ENCODE measurements around the gene PI4KA.

PI4KA gene

DNA sequence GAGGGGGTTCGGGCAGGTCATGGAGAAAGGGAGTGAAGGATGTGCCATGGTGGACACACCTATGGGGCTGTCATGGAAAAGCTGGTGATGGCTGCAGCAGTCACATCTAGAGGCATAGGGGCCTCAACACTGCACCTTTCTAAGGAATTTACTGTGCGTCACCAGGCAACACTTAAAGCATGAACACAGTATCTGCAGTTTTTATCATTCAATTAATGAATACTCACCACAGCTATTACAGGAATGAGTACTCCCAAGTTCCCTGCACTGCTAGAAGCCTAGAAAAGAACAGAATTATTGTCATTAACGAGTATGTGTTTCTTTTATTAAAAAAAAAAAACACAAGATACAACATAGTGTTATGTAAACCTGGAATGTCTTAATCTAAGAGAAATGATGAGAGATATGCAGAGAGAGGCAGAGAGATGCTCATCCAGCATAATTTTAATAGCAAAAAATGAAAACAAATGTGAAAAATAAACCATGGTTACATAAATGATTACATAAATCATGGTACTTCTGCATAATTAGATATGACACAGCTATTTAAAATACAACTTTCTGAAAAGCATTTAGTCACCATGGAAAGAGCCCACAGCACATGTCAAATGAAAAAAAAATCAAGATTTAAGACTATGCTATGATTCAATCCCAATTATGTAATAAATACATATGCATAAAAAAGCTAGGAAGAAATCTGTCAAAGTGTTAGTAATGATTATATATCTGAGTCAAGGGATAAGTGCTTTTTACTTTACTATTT, 65.5 kb downstream of the PI4KA start:
- no peak overlapping the region for H3K4me3 ChIP-seq (ENCODE audit: low read depth, low read length)
- no peak for DNase-seq (ENCODE audit: low read depth)
- no peak for TF ChIP-seq MYC (IDR thresholded peaks at IDR 0.05; ENCODE audit: low read depth, low read length)
- TF ChIP-seq, protein P1, sequence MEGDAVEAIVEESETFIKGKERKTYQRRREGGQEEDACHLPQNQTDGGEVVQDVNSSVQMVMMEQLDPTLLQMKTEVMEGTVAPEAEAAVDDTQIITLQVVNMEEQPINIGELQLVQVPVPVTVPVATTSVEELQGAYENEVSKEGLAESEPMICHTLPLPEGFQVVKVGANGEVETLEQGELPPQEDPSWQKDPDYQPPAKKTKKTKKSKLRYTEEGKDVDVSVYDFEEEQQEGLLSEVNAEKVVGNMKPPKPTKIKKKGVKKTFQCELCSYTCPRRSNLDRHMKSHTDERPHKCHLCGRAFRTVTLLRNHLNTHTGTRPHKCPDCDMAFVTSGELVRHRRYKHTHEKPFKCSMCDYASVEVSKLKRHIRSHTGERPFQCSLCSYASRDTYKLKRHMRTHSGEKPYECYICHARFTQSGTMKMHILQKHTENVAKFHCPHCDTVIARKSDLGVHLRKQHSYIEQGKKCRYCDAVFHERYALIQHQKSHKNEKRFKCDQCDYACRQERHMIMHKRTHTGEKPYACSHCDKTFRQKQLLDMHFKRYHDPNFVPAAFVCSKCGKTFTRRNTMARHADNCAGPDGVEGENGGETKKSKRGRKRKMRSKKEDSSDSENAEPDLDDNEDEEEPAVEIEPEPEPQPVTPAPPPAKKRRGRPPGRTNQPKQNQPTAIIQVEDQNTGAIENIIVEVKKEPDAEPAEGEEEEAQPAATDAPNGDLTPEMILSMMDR (IDR thresholded peaks at IDR 0.05; ENCODE audit: low read depth, low read length): no peak
- TF ChIP-seq POLR2A (IDR thresholded peaks at IDR 0.05; ENCODE audit: extremely low read depth, insufficient read length): no peak
- TF ChIP-seq, protein P2, sequence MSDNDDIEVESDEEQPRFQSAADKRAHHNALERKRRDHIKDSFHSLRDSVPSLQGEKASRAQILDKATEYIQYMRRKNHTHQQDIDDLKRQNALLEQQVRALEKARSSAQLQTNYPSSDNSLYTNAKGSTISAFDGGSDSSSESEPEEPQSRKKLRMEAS (IDR thresholded peaks at IDR 0.05; ENCODE audit: low read depth, low read length): no peak

DNA sequence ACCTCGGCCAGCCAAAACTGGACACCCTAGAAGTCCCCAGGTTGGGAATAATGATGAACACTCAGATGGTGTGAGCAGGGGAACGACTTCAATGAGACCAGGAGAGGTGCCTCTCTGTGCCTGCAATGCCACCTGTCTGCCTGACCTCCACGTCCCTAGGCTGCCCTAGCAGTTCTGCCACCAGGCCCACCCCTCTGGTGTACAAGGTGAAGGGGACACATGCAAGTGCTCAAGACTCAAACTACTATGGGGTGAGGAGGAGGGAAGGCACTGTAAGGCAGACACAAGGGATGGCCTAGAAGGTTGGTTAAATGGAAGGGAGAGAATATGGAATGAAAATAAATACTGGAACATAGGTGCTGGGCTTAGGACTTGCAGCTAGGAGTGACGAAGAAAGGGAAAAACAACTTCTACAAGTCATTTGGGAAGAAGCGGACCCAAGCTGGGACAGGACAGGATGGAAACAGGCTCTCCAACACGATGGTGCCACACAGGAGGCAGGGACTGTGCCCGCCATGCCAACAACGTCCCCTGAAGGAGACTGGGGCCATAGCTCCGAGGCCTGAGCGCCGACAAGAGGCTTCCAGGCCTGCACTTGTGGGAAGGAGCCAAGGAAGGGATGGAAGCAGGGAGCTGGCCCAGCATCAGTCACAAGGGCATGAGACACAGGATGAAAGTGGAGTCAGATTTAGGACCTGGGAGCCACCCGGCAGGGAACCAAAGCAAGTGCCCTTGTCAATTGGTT, 66.2 kb downstream of the PI4KA start:
- no peak for TF ChIP-seq POLR2A (IDR thresholded peaks at IDR 0.05; ENCODE audit: extremely low read depth, insufficient read length)
- TF ChIP-seq, protein P2 (IDR thresholded peaks at IDR 0.05; ENCODE audit: low read depth, low read length): no peak
- TF ChIP-seq MYC (IDR thresholded peaks at IDR 0.05; ENCODE audit: low read depth, low read length): no peak
- TF ChIP-seq, protein P1 (IDR thresholded peaks at IDR 0.05; ENCODE audit: low read depth, low read length): no peak
- no peak for DNase-seq (ENCODE audit: low read depth)
- H3K4me3 ChIP-seq (ENCODE audit: low read depth, low read length): no peak overlapping the region

DNA sequence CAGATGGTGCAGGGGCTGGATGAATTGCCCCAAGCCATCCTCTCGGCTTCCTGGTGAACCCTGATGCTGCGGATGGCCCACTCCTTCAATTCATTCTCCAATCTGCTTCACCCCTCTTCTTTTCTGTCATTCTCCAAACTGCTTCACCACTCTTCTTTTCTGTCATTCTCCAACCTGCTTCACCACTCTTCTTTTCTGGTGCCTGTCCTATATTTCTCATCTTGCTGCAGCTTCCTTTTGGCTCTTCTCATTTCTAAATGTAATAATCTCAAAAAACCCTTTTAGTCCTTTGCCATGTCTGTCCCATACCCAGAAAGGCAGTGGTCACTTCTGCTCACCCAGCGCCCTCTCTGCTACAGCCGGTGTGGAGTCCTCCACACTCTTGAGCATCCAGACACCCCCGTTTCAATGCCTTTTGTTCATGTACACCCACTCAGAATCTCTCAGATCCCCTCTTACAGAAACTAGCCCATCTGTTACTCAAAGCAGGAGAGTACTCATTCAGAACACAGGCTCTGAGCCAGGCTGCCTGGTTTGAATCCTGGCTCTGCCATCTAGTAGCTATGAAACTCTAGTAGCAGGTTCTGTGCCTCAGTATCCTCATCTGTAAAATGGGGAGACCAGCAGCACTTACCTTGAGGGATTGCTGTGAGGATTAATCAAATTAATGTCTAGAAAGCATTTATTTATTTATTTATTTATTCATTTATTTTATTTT, 69.8 kb downstream of the PI4KA start:
- no peak for TF ChIP-seq MYC (IDR thresholded peaks at IDR 0.05; ENCODE audit: low read depth, low read length)
- TF ChIP-seq, protein P2 (IDR thresholded peaks at IDR 0.05; ENCODE audit: low read depth, low read length): no peak
- no peak for DNase-seq (ENCODE audit: low read depth)
- no peak overlapping the region for H3K4me3 ChIP-seq (ENCODE audit: low read depth, low read length)

DNA sequence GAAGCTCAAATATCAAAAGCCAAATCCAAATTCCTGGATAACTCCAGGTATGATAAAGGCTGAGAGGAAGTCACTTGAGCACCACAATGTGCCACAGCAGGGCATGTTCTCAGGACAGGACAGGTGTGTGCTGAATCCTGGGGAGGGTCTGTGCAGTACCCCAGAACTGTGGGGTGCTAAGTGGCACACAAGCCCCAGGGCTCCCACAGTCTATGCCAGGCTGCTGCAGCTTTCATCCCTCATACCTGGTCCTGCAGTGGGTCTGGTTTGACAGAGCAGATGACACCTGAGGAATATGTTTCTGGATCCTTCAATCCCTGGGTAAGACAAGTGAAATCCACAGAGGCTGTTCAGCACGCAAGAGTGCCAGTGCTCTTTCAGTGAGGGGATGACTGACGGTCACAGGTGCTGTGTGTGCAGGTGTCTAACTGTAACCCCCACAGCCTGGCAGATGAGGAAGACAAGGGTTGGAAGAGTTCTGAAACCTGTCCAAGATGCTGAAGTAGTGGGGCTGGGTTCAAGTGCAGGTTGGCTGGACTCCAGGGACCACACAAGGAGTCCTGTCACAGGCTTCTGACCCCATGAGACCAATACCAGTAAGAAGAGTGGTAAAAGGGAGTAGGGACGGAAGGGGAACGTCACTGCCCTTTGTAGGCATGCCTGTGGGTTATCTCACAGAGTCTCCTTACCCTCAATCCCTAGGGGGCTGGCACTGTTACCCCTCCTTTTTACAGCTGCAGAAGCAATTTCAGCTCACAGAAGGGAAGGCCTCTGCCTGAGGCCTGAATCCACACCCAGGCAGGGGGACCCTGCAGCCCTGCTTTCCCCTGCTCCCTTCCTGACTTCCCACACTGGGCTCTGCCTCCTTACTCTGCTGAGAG, 70.6 kb downstream of the PI4KA start:
- no peak overlapping the region for H3K4me3 ChIP-seq (ENCODE audit: low read depth, low read length)
- TF ChIP-seq MYC (IDR thresholded peaks at IDR 0.05; ENCODE audit: low read depth, low read length) (no peak), POLR2A (IDR thresholded peaks at IDR 0.05; ENCODE audit: extremely low read depth, insufficient read length) (no peak)
- TF ChIP-seq, protein P2 (IDR thresholded peaks at IDR 0.05; ENCODE audit: low read depth, low read length): no peak
- TF ChIP-seq, protein P1 (IDR thresholded peaks at IDR 0.05; ENCODE audit: low read depth, low read length): no peak
- no peak for DNase-seq (ENCODE audit: low read depth)

DNA sequence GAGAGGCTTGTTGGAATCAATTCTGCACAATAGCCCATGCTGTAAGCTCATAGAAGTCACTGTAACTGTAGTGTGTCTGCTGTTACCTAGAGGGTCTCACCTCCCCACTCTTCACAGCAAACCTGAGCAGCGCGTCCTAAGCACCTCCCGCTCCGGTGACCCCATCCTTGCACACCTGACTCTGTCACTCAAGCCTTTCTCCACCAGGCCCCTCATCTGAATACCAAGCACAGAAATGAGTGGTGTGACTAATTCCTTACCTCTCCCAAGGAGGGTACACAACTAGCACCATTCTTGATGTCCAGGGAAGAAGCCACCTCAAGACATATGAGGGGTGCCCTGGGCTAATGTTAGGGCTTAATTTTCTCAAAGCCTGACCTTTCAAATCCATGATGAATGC, 71.4 kb downstream of the PI4KA start:
- H3K4me3 ChIP-seq (ENCODE audit: low read depth, low read length): no peak overlapping the region
- TF ChIP-seq, protein P1 (IDR thresholded peaks at IDR 0.05; ENCODE audit: low read depth, low read length): no peak
- TF ChIP-seq MYC (IDR thresholded peaks at IDR 0.05; ENCODE audit: low read depth, low read length): no peak
- TF ChIP-seq POLR2A (IDR thresholded peaks at IDR 0.05; ENCODE audit: extremely low read depth, insufficient read length): no peak
- TF ChIP-seq, protein P2 (IDR thresholded peaks at IDR 0.05; ENCODE audit: low read depth, low read length): no peak
- no peak for DNase-seq (ENCODE audit: low read depth)

Measured in NB4 (cell line).